Endodermal cell (in vitro differentiated cells): ENCODE results near the gene TPGS1. TPM values are rescaled to one million over a fixed set of nuclear protein-coding genes. Genes with fewer than 3 reads are reported as not detected.

Experiments used
- DNase-seq: peaks from one replicate; pipeline ENCODE4 v3.0.0-alpha.2; 2017
- H3K27ac ChIP-seq: 2 replicates; pipeline ENCODE4 v1.5.1; 2013; ENCODE audit warnings: mild to moderate bottlenecking, low read depth, low read length, moderate library complexity
- H3K27me3 ChIP-seq: 2 replicates; pipeline ENCODE4 v1.6.1; 2013; ENCODE audit warnings: mild to moderate bottlenecking, low read length, moderate library complexity; ENCODE audit not compliant: insufficient read depth, control insufficient read depth, poor library complexity, severe bottlenecking
- H3K36me3 ChIP-seq: 2 replicates; pipeline ENCODE4 v1.7.0; 2013; ENCODE audit warnings: mild to moderate bottlenecking, low read length, moderate library complexity; ENCODE audit not compliant: control insufficient read depth, insufficient read depth
- H3K4me1 ChIP-seq: one replicate; pipeline ENCODE4 v1.7.0; 2013; ENCODE audit warnings: low read length; ENCODE audit not compliant: control insufficient read depth, insufficient read depth
- H3K4me3 ChIP-seq: 2 replicates; pipeline ENCODE4 v1.5.1; 2013; ENCODE audit warnings: mild to moderate bottlenecking, low read length, moderate library complexity
- H3K9ac ChIP-seq: 2 replicates; pipeline ENCODE4 v1.6.1; 2013; ENCODE audit warnings: mild to moderate bottlenecking, low read length, moderate library complexity; ENCODE audit not compliant: poor library complexity, severe bottlenecking; ENCODE audit errors: extremely low read depth
- H3K9me3 ChIP-seq: 2 replicates; pipeline ENCODE4 v1.6.1; 2013; ENCODE audit warnings: mild to moderate bottlenecking, low read length, moderate library complexity; ENCODE audit not compliant: control insufficient read depth
- H3K27ac Mint-ChIP-seq: 2 replicates; pipeline ENCODE4 v1.8.0; 2020; ENCODE audit warnings: mixed read lengths
- H3K27me3 Mint-ChIP-seq: 2 replicates; pipeline ENCODE4 v1.8.0; 2021; ENCODE audit warnings: mild to moderate bottlenecking, mixed read lengths; ENCODE audit not compliant: insufficient read depth
- H3K36me3 Mint-ChIP-seq: 2 replicates; pipeline ENCODE4 v1.8.0; 2020; ENCODE audit warnings: low read depth, mixed read lengths
- H3K4me1 Mint-ChIP-seq: 2 replicates; pipeline ENCODE4 v1.8.0; 2020; ENCODE audit warnings: mixed read lengths
- H3K4me3 Mint-ChIP-seq: 2 replicates; pipeline ENCODE4 v1.8.0; 2020; ENCODE audit warnings: mild to moderate bottlenecking, moderate library complexity, mixed read lengths
- H3K9me3 Mint-ChIP-seq: 2 replicates; pipeline ENCODE4 v1.8.0; 2020; ENCODE audit warnings: mild to moderate bottlenecking, mixed read lengths
- WGBS, 2 experiments: methylation state at CpG; one replicate each; pipeline versions ENCODE4 v1.1.5 to v1.1.7; 2013; ENCODE audit warnings: missing lambda C conversion rate in 2 of 2, mixed read lengths in 1 of 2; ENCODE audit not compliant: insufficient coverage in 1 of 2, insufficient read length in 1 of 2; 5-methylcytosine and 5-hydroxymethylcytosine counted together
- total RNA-seq, 2 donors: library from RNA; stranded (reverse); fragmentation: NEBNext Ultra II Directional in 1 of 2; extraction: Animal tissue kit (Norgen Biotek cat#: 25700) in 1 of 2; gene quantifications; 2 replicates in 1 of 2; 3 replicates in 1 of 2; pipeline ENCODE4 v1.2.1, GENCODE V29; 2021
- TF ChIP-seq, protein P1 (sequence below): fragments of 200-600 bp; sonication (generic); conservative IDR thresholded peaks from 2 replicates; pipeline ENCODE4 v1.5.0; 2021; ENCODE audit warnings: antibody characterized with exemption, mild to moderate bottlenecking

Gene TPGS1
- total RNA-seq, 2 donors from 2014 or later = 11.7 to 13.0 TPM

DNA sequence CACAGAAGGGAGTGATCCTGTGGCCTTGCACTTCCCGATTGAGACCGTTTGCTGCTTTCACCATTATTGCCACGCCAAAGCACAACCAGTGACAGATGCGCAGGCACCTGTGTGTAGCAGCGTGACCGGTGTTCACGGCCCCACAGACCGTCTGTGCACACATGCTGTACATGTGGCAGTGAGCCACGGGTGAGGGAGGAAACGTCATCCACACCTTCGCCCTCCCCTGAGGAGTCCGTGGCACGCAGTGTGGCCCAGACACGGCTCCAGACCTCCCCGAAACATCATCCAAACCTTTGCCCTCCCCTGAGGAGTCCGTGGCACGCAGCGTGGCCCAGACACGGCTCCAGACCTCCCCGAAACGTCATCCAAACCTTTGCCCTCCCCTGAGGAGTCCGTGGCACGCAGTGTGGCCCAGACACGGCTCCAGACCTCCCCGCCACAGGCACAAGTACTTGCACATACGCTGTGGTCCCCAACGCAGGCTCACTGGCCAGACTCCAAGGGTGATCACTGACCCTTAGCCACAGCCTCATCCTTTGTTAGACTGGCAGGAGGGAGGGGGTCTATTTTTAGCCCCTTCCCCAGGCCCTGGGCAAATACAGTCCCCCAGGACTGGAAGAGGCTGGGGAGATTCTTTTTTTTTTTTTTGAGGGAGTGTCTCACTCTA, 38.6 kb upstream of the TPGS1 start:
- H3K27me3 Mint-ChIP-seq = peaks cover 7% of the 10 kb centered on the region
- no peak overlapping the region for H3K9ac ChIP-seq
- H3K9me3 Mint-ChIP-seq = no peaks in the 10 kb centered on the region
- no peaks in the 10 kb centered on the region for H3K4me1 Mint-ChIP-seq
- H3K27ac Mint-ChIP-seq = no peak overlapping the region
- H3K27ac ChIP-seq = no peak overlapping the region
- no peaks in the 10 kb centered on the region for H3K27me3 ChIP-seq
- H3K4me3 Mint-ChIP-seq = no peak overlapping the region
- no peaks in the 10 kb centered on the region for H3K4me1 ChIP-seq
- TF ChIP-seq, protein P1, sequence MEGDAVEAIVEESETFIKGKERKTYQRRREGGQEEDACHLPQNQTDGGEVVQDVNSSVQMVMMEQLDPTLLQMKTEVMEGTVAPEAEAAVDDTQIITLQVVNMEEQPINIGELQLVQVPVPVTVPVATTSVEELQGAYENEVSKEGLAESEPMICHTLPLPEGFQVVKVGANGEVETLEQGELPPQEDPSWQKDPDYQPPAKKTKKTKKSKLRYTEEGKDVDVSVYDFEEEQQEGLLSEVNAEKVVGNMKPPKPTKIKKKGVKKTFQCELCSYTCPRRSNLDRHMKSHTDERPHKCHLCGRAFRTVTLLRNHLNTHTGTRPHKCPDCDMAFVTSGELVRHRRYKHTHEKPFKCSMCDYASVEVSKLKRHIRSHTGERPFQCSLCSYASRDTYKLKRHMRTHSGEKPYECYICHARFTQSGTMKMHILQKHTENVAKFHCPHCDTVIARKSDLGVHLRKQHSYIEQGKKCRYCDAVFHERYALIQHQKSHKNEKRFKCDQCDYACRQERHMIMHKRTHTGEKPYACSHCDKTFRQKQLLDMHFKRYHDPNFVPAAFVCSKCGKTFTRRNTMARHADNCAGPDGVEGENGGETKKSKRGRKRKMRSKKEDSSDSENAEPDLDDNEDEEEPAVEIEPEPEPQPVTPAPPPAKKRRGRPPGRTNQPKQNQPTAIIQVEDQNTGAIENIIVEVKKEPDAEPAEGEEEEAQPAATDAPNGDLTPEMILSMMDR = no peak
- DNase-seq = no peak
- no peak overlapping the region for H3K4me3 ChIP-seq
- H3K36me3 ChIP-seq = no peaks in the 10 kb centered on the region
- 89 to 93% methylated on average over 19 to 27 of the region's 27 CpGs for WGBS, 2 experiments
- H3K36me3 Mint-ChIP-seq = no peaks in the 10 kb centered on the region
- H3K9me3 ChIP-seq = no peaks in the 10 kb centered on the region

DNA sequence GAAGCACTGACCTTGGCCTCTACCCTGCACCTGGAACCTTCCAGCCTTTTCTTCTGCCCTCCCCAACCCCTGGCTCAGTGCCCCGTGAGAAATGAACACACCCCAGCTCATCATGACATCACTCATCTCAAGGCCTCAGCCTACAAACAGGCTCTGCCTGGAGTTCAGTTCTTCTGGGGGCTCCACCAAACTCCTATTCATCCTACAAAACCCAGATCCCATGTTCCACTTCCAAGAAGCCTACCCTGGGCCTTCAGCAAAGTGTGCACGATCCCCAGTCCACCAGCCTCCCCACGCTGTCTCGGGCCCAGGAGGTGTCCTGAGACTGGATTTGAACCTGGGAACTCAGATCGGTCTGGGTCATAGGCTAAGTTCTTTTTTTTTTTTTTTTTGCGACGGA, 37.5 kb upstream of the TPGS1 start:
- DNase-seq = no peak
- H3K36me3 Mint-ChIP-seq = no peaks in the 10 kb centered on the region

DNA sequence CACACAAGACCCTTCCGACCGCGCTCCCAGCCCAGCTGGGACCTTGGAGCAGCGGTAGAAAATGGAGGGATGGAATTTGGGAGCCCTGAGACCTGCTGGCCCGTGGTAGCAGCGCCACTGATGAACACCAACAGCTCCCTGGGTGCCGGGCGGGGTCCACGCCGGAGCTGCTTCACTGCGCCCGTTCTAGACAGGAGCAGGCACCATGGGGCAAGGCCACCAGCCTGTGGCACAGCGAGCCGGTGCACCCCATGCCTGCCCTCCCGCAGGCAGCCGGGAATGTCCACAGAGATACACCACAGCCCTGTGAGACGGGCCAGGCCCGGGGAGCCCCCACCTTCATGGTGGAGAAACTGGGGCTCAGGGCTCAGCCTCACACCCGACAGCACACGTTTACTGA, 36.6 kb upstream of the TPGS1 start:
- 89 to 93% methylated on average over 10 to 20 of the region's 20 CpGs for WGBS, 2 experiments

More for the DNA sequence above, 37.5 kb upstream of the TPGS1 start:
- Mint-ChIP-seq H3K4me3 (no peak overlapping the region), H3K9me3 (no peaks in the 10 kb centered on the region), H3K27me3 (peaks cover 5% of the 10 kb centered on the region), H3K4me1 (no peaks in the 10 kb centered on the region), H3K27ac (no peak overlapping the region)
- H3K36me3 ChIP-seq = no peaks in the 10 kb centered on the region
- no peak overlapping the region for H3K9ac ChIP-seq
- no peak overlapping the region for H3K4me3 ChIP-seq
- WGBS, 2 experiments = 78 to 79% methylated on average over 2 to 6 of the region's 7 CpGs
- H3K27me3 ChIP-seq = no peaks in the 10 kb centered on the region
- H3K27ac ChIP-seq = no peak overlapping the region
- H3K4me1 ChIP-seq = no peaks in the 10 kb centered on the region
- H3K9me3 ChIP-seq = no peaks in the 10 kb centered on the region
- TF ChIP-seq, protein P1 = no peak

More for the DNA sequence above, 36.6 kb upstream of the TPGS1 start:
- no peak overlapping the region for H3K4me3 ChIP-seq
- H3K36me3 ChIP-seq = no peaks in the 10 kb centered on the region
- H3K9ac ChIP-seq = no peak overlapping the region
- H3K9me3 ChIP-seq = no peaks in the 10 kb centered on the region
- DNase-seq = no peak
- no peaks in the 10 kb centered on the region for H3K27me3 ChIP-seq
- no peak overlapping the region for H3K27ac Mint-ChIP-seq
- H3K27ac ChIP-seq = peak overlapping the region; percentile 24
- H3K4me1 Mint-ChIP-seq = no peaks in the 10 kb centered on the region
- H3K27me3 Mint-ChIP-seq = peaks cover 5% of the 10 kb centered on the region
- no peaks in the 10 kb centered on the region for H3K36me3 Mint-ChIP-seq
- H3K4me3 Mint-ChIP-seq = no peak overlapping the region
- TF ChIP-seq, protein P1 = no peak
- no peaks in the 10 kb centered on the region for H3K9me3 Mint-ChIP-seq
- H3K4me1 ChIP-seq = no peaks in the 10 kb centered on the region
